Panc1 (cell line): ENCODE data around the gene ITPR3.

Experiments used
- CTCF ChIP-seq: fragments of 450-650 bp; IDR thresholded peaks from 2 replicates; pipeline ENCODE4 v1.5.1; 2017; ENCODE audit warnings: mild to moderate bottlenecking
- REST ChIP-seq, 2 experiments: IDR thresholded peaks; 2 replicates each; pipeline ENCODE4 v1.6.1; 2011 to 2012; ENCODE audit warnings: low read depth in 2 of 2, control low read depth in 1 of 2, low read length in 1 of 2, mild to moderate bottlenecking in 1 of 2, moderate library complexity in 1 of 2; ENCODE audit not compliant: insufficient read depth in 1 of 2
- SIN3A ChIP-seq: IDR thresholded peaks from 2 replicates; pipeline ENCODE4 v1.6.1; 2012; ENCODE audit warnings: low read depth, mild to moderate bottlenecking, low read length, moderate library complexity, borderline replicate concordance; ENCODE audit not compliant: insufficient read depth

GRCh38 chr6:33717934-33718455, 96.9 kb downstream of the ITPR3 start:
- TF ChIP-seq REST (IDR thresholded peaks at IDR 0.05; ENCODE audit: insufficient read depth in 1 of 2, low read depth in 2 of 2, low read length in 1 of 2) (no peak), CTCF (no peak), SIN3A (no peak)
